HL-60 (cell line): ENCODE measurements around the gene SH3BP5.

Experiments used
- DNase-seq, 2 experiments: peaks; one replicate each; pipeline ENCODE4 v3.0.0-alpha.2; 2010 to 2020; ENCODE audit warnings: low read depth in 1 of 2, low spot score in 1 of 2
- H3K27ac ChIP-seq: fragments of 250-450 bp; sonication (Bioruptor Pico); replicated peaks from 2 replicates; pipeline ENCODE4 v1.5.1; 2020; ENCODE audit warnings: mild to moderate bottlenecking, moderate library complexity
- H3K27me3 ChIP-seq: fragments of 250-450 bp; sonication (Bioruptor Pico); 2 replicates; pipeline ENCODE4 v1.5.1; 2021; ENCODE audit warnings: mild to moderate bottlenecking, moderate library complexity; ENCODE audit not compliant: insufficient read depth, poor library complexity, severe bottlenecking
- H3K4me3 ChIP-seq: replicated peaks from 2 replicates; pipeline ENCODE4 v1.5.1; 2011; ENCODE audit warnings: mild to moderate bottlenecking, control low read depth, low read length; ENCODE audit not compliant: insufficient read depth
- CTCF ChIP-seq: IDR thresholded peaks from one replicate; pipeline ENCODE4 v1.5.1; 2011; ENCODE audit warnings: low read length, control low read depth, inconsistent platforms; ENCODE audit not compliant: insufficient read depth
- GABPA ChIP-seq: IDR thresholded peaks from 2 replicates; pipeline ENCODE4 v1.6.1; 2012; ENCODE audit warnings: low read depth
- POLR2AphosphoS5 ChIP-seq: IDR thresholded peaks from 2 replicates; pipeline ENCODE4 v1.6.1; 2012; ENCODE audit warnings: low read depth
- REST ChIP-seq: IDR thresholded peaks from 2 replicates; pipeline ENCODE4 v1.6.1; 2012; ENCODE audit warnings: low read depth; ENCODE audit not compliant: insufficient replicate concordance
- SPI1 ChIP-seq: IDR thresholded peaks from 2 replicates; pipeline ENCODE4 v1.6.1; 2012; ENCODE audit warnings: low read depth, mild to moderate bottlenecking, borderline replicate concordance

SH3BP5 gene

GRCh38 chr3:15312550-15312949 is 19.8 kb downstream of the SH3BP5 start:
- Histone ChIP-seq H3K4me3 (no peak overlapping the region), H3K27ac (no peak overlapping the region), H3K27me3 (no peaks in the 10 kb centered on the region)
- TF ChIP-seq POLR2AphosphoS5 = no peak
- no peak for TF ChIP-seq SPI1
- no peak for TF ChIP-seq GABPA
- TF ChIP-seq REST = no peak
- TF ChIP-seq CTCF = no peak
- no peak for DNase-seq

- DNase-seq = no peak
- Histone ChIP-seq H3K4me3 (no peak overlapping the region), H3K27ac (no peak overlapping the region), H3K27me3 (no peaks in the 10 kb centered on the region)
- no peak for TF ChIP-seq SPI1
- no peak for TF ChIP-seq REST
- no peak for TF ChIP-seq POLR2AphosphoS5
- TF ChIP-seq CTCF = no peak
- TF ChIP-seq GABPA = no peak
These were observed 21.7 kb downstream of the SH3BP5 start for GRCh38 chr3:15310491-15311370.

GRCh38 chr3:15309662-15310335 is 22.6 kb downstream of the SH3BP5 start:
- no peak for DNase-seq
- TF ChIP-seq GABPA = no peak
- no peak for TF ChIP-seq POLR2AphosphoS5
- no peak for TF ChIP-seq CTCF
- TF ChIP-seq REST = no peak
- TF ChIP-seq SPI1 = no peak
- H3K4me3 ChIP-seq = no peak overlapping the region
- H3K27ac ChIP-seq = no peak overlapping the region
- H3K27me3 ChIP-seq = no peaks in the 10 kb centered on the region
